ENCODE data around the gene MATCAP1.

Gene MATCAP1

GRCh38 chr16:67207249-67208091 lies 23.7 kb upstream of the MATCAP1 start:
- DNase-seq: no peak

GRCh38 chr16:67206838-67207248 lies 23.1 kb upstream of the MATCAP1 start:
- DNase-seq: no peak

GRCh38 chr16:67206129-67206837 lies 22.5 kb upstream of the MATCAP1 start:
- DNase-seq: no peak

GRCh38 chr16:67204076-67204475 lies 20.3 kb upstream of the MATCAP1 start:
- DNase-seq: no peak

- no peak for DNase-seq
These were observed 19.3 kb upstream of the MATCAP1 start for GRCh38 chr16:67202956-67203493.

- no peak for DNase-seq
These were observed 18.7 kb upstream of the MATCAP1 start for GRCh38 chr16:67202426-67202825.

- no peak for DNase-seq
These were observed 17.9 kb upstream of the MATCAP1 start for GRCh38 chr16:67201411-67202345.

- DNase-seq: no peak
These were observed 16.7 kb upstream of the MATCAP1 start for GRCh38 chr16:67200491-67200890.

- DNase-seq: no peak
These were observed 16.0 kb upstream of the MATCAP1 start for GRCh38 chr16:67199808-67200198.

- DNase-seq: no peak
These were observed 15.4 kb upstream of the MATCAP1 start, which contains the start of gene ELMO3 for GRCh38 chr16:67199011-67199807. Gene ELMO3 (plus strand): TSS chr16:67199131. CDS start chr16:67199327, 196 bp downstream.

GRCh38 chr16:67198238-67198734 lies 14.5 kb upstream of the MATCAP1 start:
- no peak for DNase-seq

GRCh38 chr16:67197704-67198103 lies 13.9 kb upstream of the MATCAP1 start:
- no peak for DNase-seq

- no peak for DNase-seq
These were observed 13.1 kb upstream of the MATCAP1 start for GRCh38 chr16:67196881-67197280.

- DNase-seq: no peak
These were observed 11.9 kb upstream of the MATCAP1 start for GRCh38 chr16:67195676-67196075.

GRCh38 chr16:67194260-67194659 lies 10.5 kb upstream of the MATCAP1 start:
- DNase-seq: no peak

- no peak for DNase-seq
These were observed 9.8 kb upstream of the MATCAP1 start for GRCh38 chr16:67193536-67193935.

- no peak for DNase-seq
These were observed 9.1 kb upstream of the MATCAP1 start for GRCh38 chr16:67192781-67193361.

GRCh38 chr16:67191995-67192681 lies 8.4 kb upstream of the MATCAP1 start, which contains the start of gene E2F4:
Gene E2F4 (plus strand): TSS chr16:67192155. CDS start chr16:67192228, 73 bp downstream.
- peak; percentile 80 for DNase-seq

GRCh38 chr16:67191411-67191994 lies 7.7 kb upstream of the MATCAP1 start:
- no peak for DNase-seq
